Keratinocyte (primary cell): Measurements from ENCODE around the gene SEL1L3.

Experiments
- EZH2 ChIP-seq: IDR thresholded peaks from one replicate; pipeline ENCODE4 v1.6.1; 2012; ENCODE audit warnings: inconsistent platforms, mild to moderate bottlenecking, low read length, moderate library complexity
- TF ChIP-seq, protein P1 (sequence below), 3 experiments: IDR thresholded peaks in 1 of 3; conservative IDR thresholded peaks in 1 of 3; optimal IDR thresholded peaks in 1 of 3; 2 replicates in 2 of 3; 3 replicates in 1 of 3; pipeline versions ENCODE3 to v1.5.1; 2011; ENCODE audit warnings: low read length in 3 of 3, mild to moderate bottlenecking in 3 of 3, moderate library complexity in 2 of 3, control low read depth in 1 of 3, inconsistent platforms in 1 of 3; ENCODE audit not compliant: insufficient read depth in 2 of 3; ENCODE audit errors: extremely low read depth in 1 of 3

DNA sequence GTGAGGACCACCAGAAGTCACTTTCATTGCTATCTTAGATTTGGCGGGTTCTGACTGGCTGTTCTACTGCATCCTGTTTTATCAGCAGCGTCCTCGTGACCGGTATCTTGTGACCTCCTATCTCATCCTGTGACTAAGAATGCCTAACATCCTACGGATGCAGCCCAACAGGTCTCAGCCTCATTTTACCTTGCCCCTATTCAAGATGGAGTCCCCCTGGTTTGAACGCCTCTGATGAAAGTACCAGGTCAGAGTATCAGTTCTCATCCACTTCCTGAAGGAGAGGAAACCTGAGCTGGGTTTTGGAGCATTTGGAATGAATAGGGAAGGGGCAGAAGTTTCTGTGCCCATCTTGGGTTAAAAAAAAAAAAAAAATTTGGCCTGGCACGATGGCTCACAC lies 136.9 kb downstream of the SEL1L3 start:
- TF ChIP-seq, protein P1, sequence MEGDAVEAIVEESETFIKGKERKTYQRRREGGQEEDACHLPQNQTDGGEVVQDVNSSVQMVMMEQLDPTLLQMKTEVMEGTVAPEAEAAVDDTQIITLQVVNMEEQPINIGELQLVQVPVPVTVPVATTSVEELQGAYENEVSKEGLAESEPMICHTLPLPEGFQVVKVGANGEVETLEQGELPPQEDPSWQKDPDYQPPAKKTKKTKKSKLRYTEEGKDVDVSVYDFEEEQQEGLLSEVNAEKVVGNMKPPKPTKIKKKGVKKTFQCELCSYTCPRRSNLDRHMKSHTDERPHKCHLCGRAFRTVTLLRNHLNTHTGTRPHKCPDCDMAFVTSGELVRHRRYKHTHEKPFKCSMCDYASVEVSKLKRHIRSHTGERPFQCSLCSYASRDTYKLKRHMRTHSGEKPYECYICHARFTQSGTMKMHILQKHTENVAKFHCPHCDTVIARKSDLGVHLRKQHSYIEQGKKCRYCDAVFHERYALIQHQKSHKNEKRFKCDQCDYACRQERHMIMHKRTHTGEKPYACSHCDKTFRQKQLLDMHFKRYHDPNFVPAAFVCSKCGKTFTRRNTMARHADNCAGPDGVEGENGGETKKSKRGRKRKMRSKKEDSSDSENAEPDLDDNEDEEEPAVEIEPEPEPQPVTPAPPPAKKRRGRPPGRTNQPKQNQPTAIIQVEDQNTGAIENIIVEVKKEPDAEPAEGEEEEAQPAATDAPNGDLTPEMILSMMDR (optimal IDR thresholded peaks at IDR 0.05 in 1 of 3, IDR thresholded peaks at IDR 0.05 in 1 of 3, conservative IDR thresholded peaks at IDR 0.05 in 1 of 3; ENCODE audit: extremely low read depth in 1 of 3, insufficient read depth in 2 of 3, low read length in 3 of 3): no peak
- TF ChIP-seq EZH2: no peak
